H1 (cell line): ENCODE data around the gene ORC5.

Experiments
- BRCA1 ChIP-seq: IDR thresholded peaks from 2 replicates; pipeline ENCODE4 v1.6.1; 2012; ENCODE audit warnings: low read depth, low read length, improper control_type of control experiment
- EZH2 ChIP-seq: fragments of 200-600 bp; sonication (generic); IDR thresholded peaks from 2 replicates; pipeline ENCODE4 v1.7.1; 2012; ENCODE audit warnings: low read depth, mild to moderate bottlenecking, moderate library complexity, low read length, inconsistent platforms; ENCODE audit not compliant: severe bottlenecking
- HDAC6 ChIP-seq: IDR thresholded peaks from one replicate; pipeline ENCODE4 v1.7.1; 2012; ENCODE audit warnings: low read depth, mild to moderate bottlenecking, inconsistent platforms, low read length, moderate library complexity
- JUN ChIP-seq: IDR thresholded peaks from 2 replicates; pipeline ENCODE4 v1.6.1; 2011; ENCODE audit warnings: low read depth, mild to moderate bottlenecking, improper control_type of control experiment, low read length
- KDM1A ChIP-seq: fragments of 200-600, 300-600 bp; sonication (generic); IDR thresholded peaks from 2 replicates; pipeline ENCODE4 v1.7.1; 2016; ENCODE audit warnings: mild to moderate bottlenecking, low read length, borderline replicate concordance
- KDM5A ChIP-seq: fragments of 200-600 bp; IDR thresholded peaks from 2 replicates; pipeline ENCODE4 v1.7.1; 2012; ENCODE audit warnings: mild to moderate bottlenecking, low read length, inconsistent platforms, mixed read lengths
- POLR2A ChIP-seq, 2 experiments: IDR thresholded peaks; 1 replicate in 1 of 2; 2 replicates in 1 of 2; pipeline ENCODE4 v1.6.1; 2011; ENCODE audit warnings: low read depth in 2 of 2, low read length in 2 of 2, mild to moderate bottlenecking in 2 of 2; ENCODE audit errors: control extremely low read depth in 1 of 2
- TAF1 ChIP-seq: IDR thresholded peaks from 2 replicates; pipeline ENCODE4 v1.6.1; 2011; ENCODE audit warnings: mild to moderate bottlenecking, low read depth, low read length
- TBP ChIP-seq: IDR thresholded peaks from 2 replicates; pipeline ENCODE4 v1.6.1; 2011; ENCODE audit warnings: low read depth, low read length, improper control_type of control experiment
- TCF12 ChIP-seq: IDR thresholded peaks from 2 replicates; pipeline ENCODE4 v1.6.1; 2011; ENCODE audit warnings: low read depth, mild to moderate bottlenecking, low read length
- YY1 ChIP-seq: IDR thresholded peaks from 2 replicates; pipeline ENCODE4 v1.6.1; 2011; ENCODE audit warnings: low read depth, mild to moderate bottlenecking, low read length
- ZNF274 ChIP-seq: IDR thresholded peaks from 2 replicates; pipeline ENCODE4 v1.7.0; 2012; ENCODE audit warnings: low read length, borderline replicate concordance; ENCODE audit errors: extremely low read depth
- TF ChIP-seq, protein P1 (sequence below), 3 experiments: IDR thresholded peaks; 1 replicate in 2 of 3; 2 replicates in 1 of 3; pipeline versions ENCODE4 v1.5.1 to v1.6.1; 2011; ENCODE audit warnings: low read length in 3 of 3, mild to moderate bottlenecking in 3 of 3, inconsistent platforms in 2 of 3, low read depth in 1 of 3, moderate library complexity in 1 of 3; ENCODE audit not compliant: insufficient read depth in 1 of 3; ENCODE audit errors: control extremely low read depth in 1 of 3

DNA sequence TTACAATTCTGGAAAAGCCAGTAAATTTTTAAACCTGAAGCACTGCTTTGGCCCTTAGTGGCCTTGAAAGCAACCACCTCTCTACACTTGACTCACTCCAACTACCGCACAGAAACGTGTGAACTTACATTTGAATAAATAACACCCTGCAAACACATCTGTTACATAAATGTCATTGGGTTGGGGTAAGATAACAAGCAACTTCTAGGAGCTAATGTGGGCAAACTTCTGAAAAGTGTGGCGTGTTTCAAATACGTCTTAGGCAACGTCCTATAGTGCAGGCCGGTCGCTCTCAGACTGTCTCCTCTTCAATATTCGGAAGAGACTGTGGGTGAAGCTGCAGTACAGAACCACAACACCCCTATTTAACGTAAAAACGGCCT, 474 bp downstream of the ORC5 start:
- TF ChIP-seq EZH2 (no peak), POLR2A (IDR thresholded peaks at IDR 0.05; ENCODE audit: control extremely low read depth in 1 of 2, low read depth in 2 of 2, low read length in 2 of 2) (no peak), HDAC6 (no peak), YY1 (no peak), TBP (no peak), TAF1 (no peak), BRCA1 (no peak), KDM5A (no peak), JUN (no peak), ZNF274 (no peak), KDM1A (no peak), TCF12 (no peak)
- TF ChIP-seq, protein P1, sequence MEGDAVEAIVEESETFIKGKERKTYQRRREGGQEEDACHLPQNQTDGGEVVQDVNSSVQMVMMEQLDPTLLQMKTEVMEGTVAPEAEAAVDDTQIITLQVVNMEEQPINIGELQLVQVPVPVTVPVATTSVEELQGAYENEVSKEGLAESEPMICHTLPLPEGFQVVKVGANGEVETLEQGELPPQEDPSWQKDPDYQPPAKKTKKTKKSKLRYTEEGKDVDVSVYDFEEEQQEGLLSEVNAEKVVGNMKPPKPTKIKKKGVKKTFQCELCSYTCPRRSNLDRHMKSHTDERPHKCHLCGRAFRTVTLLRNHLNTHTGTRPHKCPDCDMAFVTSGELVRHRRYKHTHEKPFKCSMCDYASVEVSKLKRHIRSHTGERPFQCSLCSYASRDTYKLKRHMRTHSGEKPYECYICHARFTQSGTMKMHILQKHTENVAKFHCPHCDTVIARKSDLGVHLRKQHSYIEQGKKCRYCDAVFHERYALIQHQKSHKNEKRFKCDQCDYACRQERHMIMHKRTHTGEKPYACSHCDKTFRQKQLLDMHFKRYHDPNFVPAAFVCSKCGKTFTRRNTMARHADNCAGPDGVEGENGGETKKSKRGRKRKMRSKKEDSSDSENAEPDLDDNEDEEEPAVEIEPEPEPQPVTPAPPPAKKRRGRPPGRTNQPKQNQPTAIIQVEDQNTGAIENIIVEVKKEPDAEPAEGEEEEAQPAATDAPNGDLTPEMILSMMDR (IDR thresholded peaks at IDR 0.05; ENCODE audit: control extremely low read depth in 1 of 3, insufficient read depth in 1 of 3, low read depth in 1 of 3, low read length in 3 of 3), result no peak
